DMS 273 (cell line): Measurements from ENCODE around the gene BRCA1.
A peak's percentile ranks its signal among the peaks of the same experiment; 100 is the strongest.
"Not testable (repeated sequence)": the region's sequence is repeated elsewhere in the genome, so short reads cannot be mapped to it uniquely, and the experiment has no call there.

Source experiments
- DNase-seq: peaks from one replicate; lab custom pipeline; 2025; ENCODE audit not compliant: unreplicated experiment; lab: John Stamatoyannopoulos, UW

BRCA1 gene

DNA sequence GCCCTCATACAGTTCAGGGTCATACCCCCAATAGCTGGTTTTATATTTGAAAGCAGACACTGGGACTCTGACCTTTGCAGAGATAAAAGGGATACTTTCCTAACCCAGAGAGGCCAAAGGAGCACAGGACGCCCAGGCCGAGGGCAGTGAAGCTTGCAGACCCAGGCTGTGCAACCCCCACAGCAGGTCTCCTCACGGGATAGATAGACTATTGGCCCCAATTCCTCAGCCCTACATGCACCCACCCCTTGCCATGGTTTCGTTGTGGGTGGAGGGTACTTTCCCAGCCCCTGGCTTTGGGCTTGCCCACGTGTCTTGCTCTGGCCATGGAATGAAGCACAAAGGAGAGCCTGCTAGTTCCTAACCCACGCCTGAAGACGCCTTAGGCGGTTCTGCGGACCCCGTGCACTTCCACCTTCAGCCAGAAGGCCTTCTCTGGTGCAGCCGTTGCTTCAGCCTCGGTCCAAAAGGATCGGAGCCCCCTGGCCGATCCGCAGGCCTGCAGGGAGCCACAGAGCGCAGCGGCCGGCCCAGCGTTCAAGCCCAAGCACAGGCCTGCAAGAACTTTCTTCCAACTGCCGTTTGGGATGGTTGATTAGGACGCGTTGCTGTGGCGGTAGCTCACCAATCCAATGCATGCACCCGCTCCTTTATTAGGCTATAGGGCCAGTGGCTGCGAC lies 9.8 kb upstream of the BRCA1 start:
- DNase-seq: no peak

DNA sequence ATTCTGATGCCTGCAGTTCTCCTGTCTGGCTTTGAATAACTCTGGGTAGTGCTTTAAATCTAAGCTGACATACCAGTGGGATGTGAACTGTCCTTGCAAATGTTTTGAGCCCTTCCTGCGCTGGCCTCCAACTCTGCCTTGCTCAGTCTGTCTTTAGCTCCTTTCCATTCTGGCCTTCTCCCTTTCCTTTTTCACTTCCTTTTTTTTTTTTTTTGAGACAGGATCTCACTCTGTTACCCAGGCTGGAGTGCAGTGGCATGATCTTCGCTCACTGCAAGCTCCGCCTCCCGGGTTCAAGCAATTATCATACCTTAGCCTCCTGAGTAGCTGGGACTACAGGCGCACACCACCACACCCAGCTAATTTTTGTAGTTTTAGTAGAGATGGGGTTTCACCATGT lies 8.3 kb upstream of the BRCA1 start:
- not testable (repeated sequence) for DNase-seq

GRCh38 chr17:43132117-43132516 lies 7.0 kb upstream of the BRCA1 start:
- no peak for DNase-seq

- no peak for DNase-seq
Observed at GRCh38 chr17:43129671-43130010, 4.5 kb upstream of the BRCA1 start.

DNA sequence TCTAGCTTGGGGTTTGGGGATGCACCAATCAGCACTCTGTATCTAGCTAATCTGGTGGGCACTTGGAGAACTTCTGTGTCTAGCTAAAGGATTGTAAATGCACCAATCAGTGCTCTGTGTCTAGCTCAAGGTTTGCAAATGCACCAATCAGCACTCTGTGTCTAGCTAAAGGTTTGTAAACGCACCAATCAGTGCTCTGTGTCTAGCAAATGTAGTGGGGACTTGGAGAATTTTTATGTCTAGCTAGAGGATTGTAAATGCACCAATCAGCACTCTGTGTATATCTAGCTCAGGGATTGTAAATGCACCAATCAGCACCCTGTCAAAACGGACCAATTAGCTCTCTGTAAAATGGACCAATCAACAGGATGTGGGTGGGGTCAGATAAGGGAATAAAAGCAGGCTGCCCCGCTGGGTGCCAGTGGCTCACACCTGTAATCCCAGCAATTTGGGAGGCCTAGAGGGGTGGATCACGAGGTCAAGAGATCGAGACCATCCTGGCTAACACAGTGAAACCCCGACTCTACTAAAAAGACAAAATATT lies 2.2 kb upstream of the BRCA1 start:
- not testable (repeated sequence) for DNase-seq

DNA sequence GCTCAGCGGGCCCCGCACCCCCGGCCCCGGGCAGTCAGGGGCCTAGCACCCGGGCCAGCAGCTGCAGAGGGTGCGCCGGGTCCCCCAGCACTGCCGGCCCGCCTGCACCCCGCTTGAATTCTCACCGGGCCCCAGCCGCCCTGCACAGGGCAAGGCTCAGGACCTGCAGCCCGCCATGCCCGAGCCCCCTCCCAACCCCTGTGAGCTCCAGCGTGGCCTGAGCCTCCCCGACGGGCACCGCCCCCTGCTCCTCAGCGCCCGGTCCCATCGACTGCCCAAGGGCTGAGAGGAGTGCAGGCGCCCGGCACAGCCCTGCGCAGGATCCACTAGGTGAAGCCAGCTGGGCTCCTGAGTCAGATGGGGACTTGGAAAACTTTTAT lies 1.7 kb upstream of the BRCA1 start:
- DNase-seq: no peak

DNA sequence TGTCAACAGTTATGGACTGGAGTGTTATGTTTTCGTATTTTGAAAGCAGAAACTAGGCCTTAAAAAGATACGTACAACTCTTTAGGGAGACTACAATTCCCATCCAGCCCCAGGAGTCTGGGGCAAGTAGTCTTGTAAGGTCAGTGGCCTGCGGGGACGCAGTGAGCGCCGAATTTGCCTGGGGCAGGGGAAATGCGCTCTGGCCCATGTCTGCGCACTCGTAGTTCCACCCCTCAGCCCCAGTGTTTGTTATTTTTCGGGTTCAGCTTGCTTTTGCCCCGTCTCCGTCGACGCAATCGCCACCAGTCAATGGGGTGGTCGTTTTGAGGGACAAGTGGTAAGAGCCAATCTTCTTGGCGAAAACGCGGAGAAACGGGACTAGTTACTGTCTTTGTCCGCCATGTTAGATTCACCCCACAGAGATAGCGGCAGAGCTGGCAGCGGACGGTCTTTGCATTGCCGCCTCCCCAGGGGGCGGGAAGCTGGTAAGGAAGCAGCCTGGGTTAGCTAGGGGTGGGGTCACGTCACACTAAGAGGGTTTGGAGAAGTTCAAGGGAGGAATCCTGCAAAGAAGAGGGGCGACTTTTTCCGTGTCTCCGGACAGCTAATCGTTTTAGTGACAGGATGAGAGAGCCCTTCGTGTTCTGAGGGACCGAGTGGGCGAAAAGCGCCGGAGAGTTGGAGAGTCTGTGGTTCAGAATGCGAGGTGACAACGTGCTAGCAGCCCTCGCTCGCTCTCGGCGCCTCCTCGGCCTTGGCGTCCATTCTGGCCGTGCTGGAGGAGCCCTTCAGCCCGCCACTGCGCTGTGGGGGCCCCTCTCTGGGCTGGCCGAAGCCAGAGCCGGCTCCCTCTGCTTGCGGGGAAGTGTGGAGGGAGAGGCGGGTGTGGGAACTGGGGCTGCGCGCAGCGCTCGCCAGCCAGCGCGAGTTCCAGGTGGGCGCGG lies 1.1 kb upstream of the BRCA1 start:
- DNase-seq: peak; percentile 62

- no peak for DNase-seq
Observed at GRCh38 chr17:43118679-43119615, 6.2 kb downstream of the BRCA1 start.

DNA sequence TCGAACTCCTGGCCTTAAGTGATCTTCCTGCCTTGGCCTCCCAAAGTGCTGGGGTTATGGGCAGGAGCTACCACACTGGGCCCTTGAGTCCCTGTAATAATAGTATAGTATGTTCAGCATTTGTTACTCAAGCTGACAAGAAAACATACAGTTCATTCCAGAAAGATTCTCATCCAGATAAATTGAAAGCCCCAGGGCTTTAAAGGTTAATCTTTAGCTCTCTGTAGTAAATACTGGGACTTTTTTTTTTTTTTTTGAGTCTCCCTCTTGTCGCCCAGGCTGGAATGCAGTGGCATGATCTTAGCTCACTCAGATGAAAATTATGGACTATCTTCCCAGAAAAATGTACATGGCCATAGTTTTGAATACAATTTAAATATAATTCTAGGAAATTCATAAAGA lies 11.0 kb downstream of the BRCA1 start:
- no peak for DNase-seq

DNA sequence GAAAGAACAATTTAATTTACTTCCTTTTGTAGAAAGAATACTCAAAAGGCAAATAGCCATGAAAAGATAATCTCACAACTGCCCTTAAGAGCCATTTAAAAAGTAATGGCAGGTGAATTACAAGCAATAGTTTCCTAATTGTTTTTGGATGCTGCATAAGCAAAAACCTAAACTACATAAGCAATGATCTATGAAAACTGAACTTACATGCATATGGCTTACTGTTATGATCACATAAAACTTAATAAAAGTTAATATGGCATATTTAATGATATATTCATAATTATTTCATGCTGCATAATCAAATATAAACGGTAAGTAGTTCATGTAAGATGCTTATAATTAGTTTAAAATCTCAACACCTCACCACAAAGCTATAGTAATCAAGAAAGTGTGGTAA lies 18.6 kb downstream of the BRCA1 start:
- DNase-seq: no peak

GRCh38 chr17:43105146-43105545 lies 20.0 kb downstream of the BRCA1 start:
- no peak for DNase-seq

DNA sequence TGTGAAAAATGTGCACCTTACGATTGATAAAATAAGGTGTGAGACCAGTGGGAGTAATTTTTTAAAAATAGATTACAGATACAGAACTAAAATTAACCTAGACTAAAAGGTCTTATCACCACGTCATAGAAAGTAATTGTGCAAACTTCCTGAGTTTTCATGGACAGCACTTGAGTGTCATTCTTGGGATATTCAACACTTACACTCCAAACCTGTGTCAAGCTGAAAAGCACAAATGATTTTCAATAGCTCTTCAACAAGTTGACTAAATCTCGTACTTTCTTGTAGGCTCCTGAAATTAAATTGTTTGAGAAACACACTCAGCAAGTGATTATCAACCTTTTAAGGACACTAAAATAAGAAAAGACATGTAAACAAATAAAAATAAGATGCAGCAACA lies 20.5 kb downstream of the BRCA1 start:
- DNase-seq: no peak

DNA sequence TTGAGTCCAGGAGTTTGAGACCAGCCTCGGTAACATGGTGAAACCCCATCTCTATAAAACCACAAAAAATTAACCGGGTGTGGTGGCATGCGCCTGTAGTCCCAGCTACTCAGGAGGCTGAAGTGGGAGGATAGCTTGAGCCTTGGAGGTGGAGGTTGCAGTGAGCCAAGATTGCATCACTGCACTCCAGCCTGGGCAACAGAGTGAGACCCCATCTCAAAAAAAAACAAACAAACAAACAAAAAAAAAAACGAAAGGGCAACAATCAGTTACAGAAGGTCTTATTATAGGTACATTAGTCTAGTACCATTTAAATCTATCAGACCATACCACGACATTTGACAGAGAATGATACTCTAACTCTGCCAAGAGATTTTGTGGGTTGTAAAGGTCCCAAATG lies 29.8 kb downstream of the BRCA1 start:
- not testable (repeated sequence) for DNase-seq

DNA sequence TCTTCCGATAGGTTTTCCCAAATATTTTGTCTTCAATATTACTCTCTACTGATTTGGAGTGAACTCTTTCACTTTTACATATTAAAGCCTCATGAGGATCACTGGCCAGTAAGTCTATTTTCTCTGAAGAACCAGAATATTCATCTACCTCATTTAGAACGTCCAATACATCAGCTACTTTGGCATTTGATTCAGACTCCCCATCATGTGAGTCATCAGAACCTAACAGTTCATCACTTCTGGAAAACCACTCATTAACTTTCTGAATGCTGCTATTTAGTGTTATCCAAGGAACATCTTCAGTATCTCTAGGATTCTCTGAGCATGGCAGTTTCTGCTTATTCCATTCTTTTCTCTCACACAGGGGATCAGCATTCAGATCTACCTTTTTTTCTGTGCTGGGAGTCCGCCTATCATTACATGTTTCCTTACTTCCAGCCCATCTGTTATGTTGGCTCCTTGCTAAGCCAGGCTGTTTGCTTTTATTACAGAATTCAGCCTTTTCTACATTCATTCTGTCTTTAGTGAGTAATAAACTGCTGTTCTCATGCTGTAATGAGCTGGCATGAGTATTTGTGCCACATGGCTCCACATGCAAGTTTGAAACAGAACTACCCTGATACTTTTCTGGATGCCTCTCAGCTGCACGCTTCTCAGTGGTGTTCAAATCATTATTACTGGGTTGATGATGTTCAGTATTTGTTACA lies 30.9 kb downstream of the BRCA1 start:
- DNase-seq: peak; percentile 67

GRCh38 chr17:43092901-43093300 lies 32.3 kb downstream of the BRCA1 start:
- no peak for DNase-seq

GRCh38 chr17:43090022-43090421 lies 35.1 kb downstream of the BRCA1 start:
- DNase-seq: no peak

- DNase-seq: peak; percentile 47
Observed at GRCh38 chr17:43085474-43085873, 39.7 kb downstream of the BRCA1 start.

DNA sequence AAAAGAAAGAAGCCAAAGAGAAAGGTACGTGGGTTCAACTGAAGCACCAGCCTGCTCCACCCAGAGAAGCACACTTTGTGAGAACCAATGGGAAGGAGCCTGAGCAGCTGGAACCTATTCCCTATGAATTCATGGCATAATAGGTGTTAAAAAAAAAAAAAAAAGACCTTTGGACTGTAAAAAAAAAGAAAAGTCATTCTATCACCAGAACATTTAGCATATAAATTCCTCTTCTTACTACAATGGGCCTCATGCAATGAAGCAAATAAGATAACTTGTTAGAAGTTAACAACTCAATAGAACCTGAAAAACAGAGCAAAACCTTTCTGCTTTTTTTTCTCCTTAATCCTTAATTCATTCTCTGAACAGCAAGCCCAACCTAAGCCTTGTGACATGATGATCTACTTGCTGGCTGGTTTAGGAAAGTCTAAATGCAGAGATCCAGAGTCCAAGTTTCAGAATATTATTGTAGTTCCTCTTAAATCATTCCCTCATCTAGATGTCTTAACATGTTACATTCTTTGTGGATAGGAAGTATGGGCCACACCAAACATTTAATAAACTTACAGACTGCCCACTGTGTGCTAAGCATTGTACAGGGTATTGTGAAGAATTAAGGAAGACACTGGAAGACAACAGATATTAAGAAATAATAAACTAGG lies 45.4 kb downstream of the BRCA1 start:
- DNase-seq: no peak

DNA sequence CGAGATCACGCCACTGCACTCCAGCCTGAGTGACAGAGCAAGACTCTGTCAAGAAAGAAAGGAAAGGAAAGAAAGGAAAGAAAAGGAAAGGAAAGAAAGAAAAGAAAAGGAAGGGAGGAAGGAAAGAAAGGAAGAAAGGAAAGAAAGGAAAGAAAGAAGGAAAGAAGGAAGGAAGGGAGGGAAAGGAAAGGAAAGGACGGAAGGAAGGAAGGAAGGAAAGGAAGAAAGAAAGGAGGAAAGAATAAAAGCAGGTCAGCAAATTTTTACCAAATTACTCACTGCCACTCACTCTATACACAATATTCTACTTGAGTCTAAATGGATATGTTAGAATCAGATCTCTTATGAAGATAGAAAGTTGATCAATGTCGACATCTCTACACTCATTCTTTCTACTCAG lies 50.3 kb downstream of the BRCA1 start:
- no peak for DNase-seq

DNA sequence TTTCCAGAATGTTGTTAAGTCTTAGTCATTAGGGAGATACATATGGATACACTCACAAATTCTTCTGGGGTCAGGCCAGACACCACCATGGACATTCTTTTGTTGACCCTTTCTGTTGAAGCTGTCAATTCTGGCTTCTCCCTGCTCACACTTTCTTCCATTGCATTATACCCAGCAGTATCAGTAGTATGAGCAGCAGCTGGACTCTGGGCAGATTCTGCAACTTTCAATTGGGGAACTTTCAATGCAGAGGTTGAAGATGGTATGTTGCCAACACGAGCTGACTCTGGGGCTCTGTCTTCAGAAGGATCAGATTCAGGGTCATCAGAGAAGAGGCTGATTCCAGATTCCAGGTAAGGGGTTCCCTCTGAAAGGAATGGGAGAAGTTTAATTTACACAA lies 54.3 kb downstream of the BRCA1 start:
- DNase-seq: no peak
